Smooth muscle cell (in vitro differentiated cells): Measurements from ENCODE around the gene TTC33. TPM values are rescaled to one million over a fixed set of nuclear protein-coding genes. Genes with fewer than 3 reads are reported as not detected.
"Not testable (repeated sequence)": the region's sequence is repeated elsewhere in the genome, so short reads cannot be mapped to it uniquely, and the experiment has no call there.

Experiments
- DNase-seq: peaks from one replicate; lab custom pipeline; 2025; ENCODE audit not compliant: unreplicated experiment; lab: John Stamatoyannopoulos, UW
- H2AFZ ChIP-seq: fragments of 200-600 bp; sonication (generic); 2 replicates; pipeline ENCODE4 v1.6.0; 2016; ENCODE audit warnings: antibody characterized with exemption, low read depth, mild to moderate bottlenecking
- H3F3A ChIP-seq: fragments of 200-600 bp; sonication (generic); 2 replicates; pipeline ENCODE4 v1.6.0; 2017; ENCODE audit warnings: antibody characterized with exemption, low read depth
- H3K27ac ChIP-seq: fragments of 200-600 bp; sonication (generic); 2 replicates; pipeline ENCODE4 v1.5.1; 2016; ENCODE audit warnings: low read depth, mild to moderate bottlenecking
- H3K27me3 ChIP-seq: fragments of 200-600 bp; sonication (generic); 2 replicates; pipeline ENCODE4 v1.6.1; 2016; ENCODE audit warnings: low read depth, mild to moderate bottlenecking
- H3K36me3 ChIP-seq: fragments of 200-600 bp; sonication (generic); 2 replicates; pipeline ENCODE4 v1.5.1; 2016; ENCODE audit warnings: low read depth
- H3K4me1 ChIP-seq: fragments of 200-600 bp; sonication (generic); 2 replicates; pipeline ENCODE4 v1.5.1; 2016; ENCODE audit warnings: low read depth
- H3K4me2 ChIP-seq: fragments of 200-600 bp; sonication (generic); 2 replicates; pipeline ENCODE4 v1.6.0; 2016; ENCODE audit warnings: mild to moderate bottlenecking
- H3K4me3 ChIP-seq: fragments of 200-600 bp; sonication (generic); 2 replicates; pipeline ENCODE4 v1.5.1; 2016; ENCODE audit warnings: mild to moderate bottlenecking
- H3K79me2 ChIP-seq: fragments of 200-600 bp; sonication (generic); 2 replicates; pipeline ENCODE4 v1.6.0; 2016; ENCODE audit warnings: low read depth, mild to moderate bottlenecking
- H3K9ac ChIP-seq: fragments of 200-600 bp; sonication (generic); 2 replicates; pipeline ENCODE4 v1.6.0; 2016; ENCODE audit warnings: low read depth
- H3K9me3 ChIP-seq: fragments of 200-600 bp; sonication (generic); replicated peaks from 2 replicates; pipeline ENCODE4 v1.5.1; 2016; ENCODE audit warnings: low read depth
- H4K20me1 ChIP-seq: fragments of 200-600 bp; sonication (generic); 2 replicates; pipeline ENCODE4 v1.6.0; 2016; ENCODE audit warnings: low read depth
- CTCF ChIP-seq: fragments of 200-600 bp; sonication (generic); IDR thresholded peaks from 2 replicates; pipeline ENCODE4 v1.5.1; 2017; ENCODE audit warnings: borderline replicate concordance, mild to moderate bottlenecking, antibody characterized with exemption; ENCODE audit not compliant: insufficient read depth, poor library complexity, severe bottlenecking
- WGBS: methylation state at CpG from one replicate; pipeline ENCODE4 v1.1.7; 2016; ENCODE audit warnings: low lambda C conversion rate; 5-methylcytosine and 5-hydroxymethylcytosine counted together
- polyA plus RNA-seq: library from polyadenylated mRNA; unstranded; fragments of >200 nt; fragmentation: Nextera tagmentation; extraction: Ambion mirVana; gene quantifications from 2 replicates; pipeline ENCODE4 v1.2.1, GENCODE V29; 2016
- total RNA-seq: library from RNA; depleted of rRNA; stranded (reverse); fragments of >200 nt; gene quantifications from 2 replicates; pipeline ENCODE4 v1.2.3, GENCODE V29; 2014

The TTC33 gene
- total and polyA plus RNA-seq, 2 experiments from 2014 or later = 13.1 to 22.1 TPM

GRCh38 chr5:40796487-40796889 lies 40.7 kb upstream of the TTC33 start:
- Histone ChIP-seq H3K27me3 (no peaks in the 10 kb centered on the region), H3K4me3 (peak overlapping the region; percentile 98), H3K79me2 (peaks cover 61% of the 10 kb centered on the region), H3K4me2 (peak overlapping the region; percentile 99), H3K4me1 (peaks cover 13% of the 10 kb centered on the region), H3F3A (peaks cover 9% of the 10 kb centered on the region), H3K36me3 (no peaks in the 10 kb centered on the region), H3K27ac (no peak overlapping the region), H3K9ac (no peak overlapping the region), H3K9me3 (no peaks in the 10 kb centered on the region), H4K20me1 (peaks cover 58% of the 10 kb centered on the region), H2AFZ (no peak overlapping the region)
- 76% methylated on average over 3 of the region's 3 CpGs for WGBS
- DNase-seq = no peak
- no peak for TF ChIP-seq CTCF

- H3K4me2 ChIP-seq, H3K27me3 ChIP-seq, H3K4me3 ChIP-seq, H3K9me3 ChIP-seq, H3K36me3 ChIP-seq, H3F3A ChIP-seq, DNase-seq, H3K9ac ChIP-seq, H3K27ac ChIP-seq, H2AFZ ChIP-seq: not testable (repeated sequence)
- Histone ChIP-seq H3K4me1 (peaks cover 13% of the 10 kb centered on the region), H3K79me2 (peaks cover 77% of the 10 kb centered on the region), H4K20me1 (peaks cover 74% of the 10 kb centered on the region)
- 92% methylated on average over 3 of the region's 3 CpGs for WGBS
These were observed 39.1 kb upstream of the TTC33 start for GRCh38 chr5:40794877-40795276.

- not testable (repeated sequence) for H3K36me3 ChIP-seq, H3K9ac ChIP-seq, H3K4me3 ChIP-seq, H3K9me3 ChIP-seq, H3F3A ChIP-seq, H2AFZ ChIP-seq, H3K27me3 ChIP-seq, H3K27ac ChIP-seq, DNase-seq, H3K4me2 ChIP-seq
- H3K4me1 ChIP-seq = peaks cover 13% of the 10 kb centered on the region
- H3K79me2 ChIP-seq = peaks cover 82% of the 10 kb centered on the region
- H4K20me1 ChIP-seq = peaks cover 78% of the 10 kb centered on the region
These were observed 38.6 kb upstream of the TTC33 start for GRCh38 chr5:40794340-40794739.

GRCh38 chr5:40792691-40793090 lies 36.9 kb upstream of the TTC33 start:
- not testable (repeated sequence) for H3F3A ChIP-seq, H2AFZ ChIP-seq, H3K36me3 ChIP-seq, H3K4me3 ChIP-seq, H3K9me3 ChIP-seq, H3K4me1 ChIP-seq, H3K27ac ChIP-seq, H3K27me3 ChIP-seq, H3K4me2 ChIP-seq, H3K9ac ChIP-seq, DNase-seq
- 93% methylated on average over 9 of the region's 10 CpGs for WGBS
- Histone ChIP-seq H3K79me2 (peaks cover 99% of the 10 kb centered on the region), H4K20me1 (peaks cover 95% of the 10 kb centered on the region)

GRCh38 chr5:40791715-40792139 lies 36.0 kb upstream of the TTC33 start:
- H3K4me3 ChIP-seq = no peak overlapping the region
- no peak overlapping the region for H3K4me2 ChIP-seq
- peaks cover 6% of the 10 kb centered on the region for H3K36me3 ChIP-seq
- H2AFZ ChIP-seq = no peak overlapping the region
- no peak for DNase-seq
- H3K9me3 ChIP-seq = no peaks in the 10 kb centered on the region
- H3K27me3 ChIP-seq = no peaks in the 10 kb centered on the region
- H3K9ac ChIP-seq = no peak overlapping the region
- no peak for TF ChIP-seq CTCF
- no peaks in the 10 kb centered on the region for H3F3A ChIP-seq
- peaks cover 95% of the 10 kb centered on the region for H4K20me1 ChIP-seq
- H3K27ac ChIP-seq = no peak overlapping the region
- peaks cover 5% of the 10 kb centered on the region for H3K4me1 ChIP-seq
- peaks cover 100% of the 10 kb centered on the region for H3K79me2 ChIP-seq
- WGBS = 61% methylated on average over 3 of the region's 3 CpGs
